M059J (cell line): ENCODE results near the gene CEP57L1. TPM values are rescaled to one million over a fixed set of nuclear protein-coding genes. Genes with fewer than 3 reads are reported as not detected.
"Not testable (repeated sequence)": the region's sequence is repeated elsewhere in the genome, so short reads cannot be mapped to it uniquely, and the experiment has no call there.

Experiments
- DNase-seq: peaks from one replicate; pipeline ENCODE4 v3.0.0-alpha.2; 2012; ENCODE audit warnings: low read depth
- total RNA-seq: library from RNA; depleted of rRNA; stranded (reverse); fragments of >200 nt; shearing (Covaris generic); gene quantifications from 2 replicates; pipeline ENCODE4 v1.2.3, GENCODE V29; 2014

The CEP57L1 gene
- total RNA-seq, 1 experiment from 2014 or later, result 51.3 TPM

DNA sequence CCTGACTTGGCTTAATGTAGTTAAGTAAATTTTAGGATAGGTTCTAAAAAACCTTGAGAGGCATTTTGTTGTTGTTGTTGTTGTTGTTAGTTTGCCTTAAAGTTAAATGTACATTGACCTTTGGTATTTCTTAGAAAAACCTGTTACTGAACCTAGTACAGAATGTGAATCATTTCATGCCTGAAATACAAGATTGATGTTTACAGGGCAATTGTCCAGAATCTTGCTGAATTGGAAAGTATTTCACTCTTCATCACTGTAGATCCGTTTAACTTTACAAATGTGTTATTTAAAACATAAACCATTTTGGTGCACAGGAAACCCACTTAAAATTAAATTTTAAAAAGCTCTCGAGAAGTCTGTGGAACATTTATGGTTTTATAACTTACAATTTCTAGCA is 75.0 kb downstream of the CEP57L1 start:
- peak; percentile 37 for DNase-seq

DNA sequence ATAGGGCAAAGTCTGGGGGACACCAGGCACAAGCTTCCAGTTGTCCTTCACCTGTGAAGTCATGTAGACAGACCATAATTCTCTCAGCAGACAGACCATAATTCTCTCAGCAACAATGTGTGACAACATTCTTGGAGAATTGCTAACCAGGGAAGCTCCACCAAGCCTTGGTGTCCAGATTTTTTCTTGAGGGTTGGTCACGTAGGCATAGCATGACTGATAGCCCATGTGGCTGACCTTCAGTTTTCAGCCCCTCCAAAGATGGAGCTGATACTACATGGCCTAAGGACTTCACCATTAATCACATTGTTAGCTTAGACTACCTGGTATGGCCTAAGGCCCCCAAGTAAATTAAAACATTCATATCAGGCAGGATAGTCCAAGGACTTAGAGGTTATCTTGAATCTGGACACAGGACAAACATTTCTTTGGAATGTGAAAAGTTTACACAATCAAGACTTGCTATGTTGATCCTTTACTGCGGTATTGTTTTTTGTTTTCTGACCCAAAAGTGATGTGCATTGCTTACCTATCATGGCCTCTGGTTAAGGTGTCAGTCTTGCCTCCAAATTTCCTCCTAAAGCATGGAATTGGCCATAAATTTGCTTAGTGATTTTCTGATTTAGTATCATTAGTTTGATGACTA is 76.9 kb downstream of the CEP57L1 start:
- peak; percentile 91 for DNase-seq

DNA sequence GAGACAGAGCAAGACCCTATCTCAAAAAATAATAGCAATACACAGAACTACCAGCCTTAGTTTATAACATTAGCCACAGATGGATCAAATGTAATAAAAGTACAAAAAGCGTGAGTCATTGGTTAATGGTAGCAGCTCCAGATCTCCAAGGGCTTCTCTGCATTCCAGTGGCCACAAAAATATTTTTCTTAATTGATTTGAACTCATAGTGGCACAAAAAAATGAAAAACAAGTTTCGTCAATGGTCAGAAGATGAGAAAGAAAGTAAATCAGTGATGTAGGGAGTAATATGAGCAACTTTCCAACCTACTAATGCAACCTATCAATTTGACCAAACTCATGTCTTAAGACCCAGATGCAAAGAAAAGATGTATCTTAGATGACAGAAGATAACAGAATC is 79.6 kb downstream of the CEP57L1 start:
- peak; percentile 94 for DNase-seq

DNA sequence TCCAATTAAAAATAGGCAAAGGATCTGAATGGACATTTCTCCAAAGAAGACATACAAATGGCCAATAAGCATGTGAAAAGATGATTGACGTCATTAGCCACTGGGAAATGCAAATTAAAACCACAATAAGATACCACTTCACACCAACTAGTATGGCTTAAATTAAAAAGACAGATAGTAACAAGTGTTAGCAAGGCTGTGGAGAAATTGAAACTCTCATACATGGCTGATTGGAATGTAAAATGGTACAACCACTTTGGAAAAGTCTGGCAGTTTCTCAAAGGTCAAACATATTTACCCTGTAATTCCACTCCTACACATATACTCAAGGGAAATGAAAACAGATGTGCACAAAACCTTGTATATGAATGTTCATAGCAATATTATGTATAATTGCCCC is 83.6 kb downstream of the CEP57L1 start:
- DNase-seq, result no peak

DNA sequence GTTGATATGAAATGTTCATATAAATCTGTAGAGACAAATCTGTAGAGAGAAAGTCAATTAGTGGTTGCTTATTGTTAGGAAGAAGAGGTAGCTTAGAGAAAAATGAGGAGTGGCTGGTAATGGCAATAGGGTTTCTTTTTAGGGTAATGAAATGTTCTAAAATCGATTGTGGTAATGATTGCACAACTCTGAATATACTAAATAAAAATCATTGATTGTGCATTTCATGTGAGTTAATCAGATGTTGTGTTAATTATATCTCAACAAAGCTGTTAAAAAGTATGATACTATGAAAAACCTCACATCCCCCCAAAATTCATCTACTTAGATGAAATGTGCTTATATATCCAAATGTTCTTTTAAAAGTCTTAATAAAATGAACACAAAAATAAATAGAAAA is 84.2 kb downstream of the CEP57L1 start:
- DNase-seq, result no peak

DNA sequence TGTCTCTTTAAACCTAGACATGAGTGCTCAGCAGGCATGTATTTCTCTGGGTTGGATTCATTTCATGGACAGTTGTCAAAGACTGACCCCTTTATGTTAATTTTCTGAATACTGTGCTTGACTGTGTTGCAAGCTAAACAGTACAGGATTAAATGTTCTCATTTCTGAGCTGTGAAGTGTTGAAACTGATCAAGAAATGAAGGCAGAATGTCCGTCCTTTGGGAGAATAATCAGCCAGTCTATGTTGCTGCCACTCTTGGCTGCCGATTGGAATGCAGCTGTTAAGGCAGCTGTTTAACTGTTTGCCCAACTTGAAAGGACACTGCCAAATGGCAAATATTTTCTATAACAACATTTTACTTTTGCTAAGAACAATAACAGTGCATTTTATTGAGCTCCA is 87.3 kb downstream of the CEP57L1 start:
- DNase-seq, result no peak

DNA sequence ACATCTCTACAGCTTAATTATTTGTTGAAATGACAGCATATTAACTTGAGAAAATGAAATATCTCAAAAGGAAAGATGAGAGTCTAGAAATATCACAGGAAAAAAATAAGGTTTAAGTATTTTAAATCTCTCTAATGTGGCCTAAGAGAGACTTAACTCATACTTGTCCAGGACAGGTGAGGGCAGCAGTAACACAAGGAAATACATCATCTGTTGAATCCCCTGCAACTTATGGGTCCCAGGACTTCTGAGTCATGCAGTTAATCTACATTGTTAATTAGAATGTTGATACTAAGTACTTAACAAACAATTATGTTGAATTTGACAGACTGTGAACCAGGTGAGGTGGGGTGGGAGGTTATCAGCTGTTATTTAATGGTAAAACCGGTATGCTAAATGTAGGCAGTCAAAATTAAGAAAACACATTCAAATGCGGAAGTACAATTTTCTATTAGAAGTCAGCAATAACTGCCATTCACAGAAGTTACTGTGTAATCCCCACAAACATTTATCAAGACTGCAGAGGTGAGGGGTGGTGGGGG is 87.9 kb downstream of the CEP57L1 start:
- DNase-seq, result peak; percentile 25

DNA sequence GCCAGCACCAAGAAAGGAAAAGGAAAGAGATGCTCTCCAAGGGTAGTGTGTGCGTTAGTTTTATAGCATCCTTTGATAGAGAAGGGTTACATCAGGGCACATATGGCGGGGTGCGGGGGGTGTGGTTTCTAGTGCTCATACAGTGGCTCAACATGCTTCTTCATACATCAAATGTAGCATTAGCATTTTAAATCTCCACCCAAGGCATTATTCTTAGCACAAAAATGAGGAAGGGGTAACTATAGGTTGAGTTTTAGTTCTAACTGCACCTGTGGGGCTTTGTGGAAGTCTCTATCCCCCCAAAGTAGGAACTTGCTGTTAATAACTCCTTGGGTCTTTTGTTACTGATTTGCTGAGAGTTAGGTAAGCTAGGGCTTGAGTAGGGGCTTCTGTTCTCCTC is 89.3 kb downstream of the CEP57L1 start:
- DNase-seq, result no peak

DNA sequence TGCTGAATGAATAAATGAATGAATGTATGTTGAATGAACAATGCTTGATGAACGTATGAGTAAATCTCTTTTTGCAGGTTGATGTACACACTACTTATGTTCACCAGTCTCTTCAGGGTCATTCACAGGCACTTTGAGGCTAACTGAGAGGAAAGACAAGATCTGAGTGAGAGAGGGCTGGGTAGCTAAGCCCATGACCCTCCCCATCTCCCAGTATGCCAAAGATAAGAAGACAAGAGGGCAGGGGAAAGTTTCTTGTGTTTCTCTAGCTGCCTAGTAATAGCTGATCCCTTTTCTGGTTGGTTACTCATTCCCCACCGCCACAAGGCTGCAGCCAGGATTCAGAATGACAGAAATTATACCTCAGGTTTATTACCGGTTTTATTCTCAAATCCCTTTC is 90.7 kb downstream of the CEP57L1 start:
- no peak for DNase-seq

DNA sequence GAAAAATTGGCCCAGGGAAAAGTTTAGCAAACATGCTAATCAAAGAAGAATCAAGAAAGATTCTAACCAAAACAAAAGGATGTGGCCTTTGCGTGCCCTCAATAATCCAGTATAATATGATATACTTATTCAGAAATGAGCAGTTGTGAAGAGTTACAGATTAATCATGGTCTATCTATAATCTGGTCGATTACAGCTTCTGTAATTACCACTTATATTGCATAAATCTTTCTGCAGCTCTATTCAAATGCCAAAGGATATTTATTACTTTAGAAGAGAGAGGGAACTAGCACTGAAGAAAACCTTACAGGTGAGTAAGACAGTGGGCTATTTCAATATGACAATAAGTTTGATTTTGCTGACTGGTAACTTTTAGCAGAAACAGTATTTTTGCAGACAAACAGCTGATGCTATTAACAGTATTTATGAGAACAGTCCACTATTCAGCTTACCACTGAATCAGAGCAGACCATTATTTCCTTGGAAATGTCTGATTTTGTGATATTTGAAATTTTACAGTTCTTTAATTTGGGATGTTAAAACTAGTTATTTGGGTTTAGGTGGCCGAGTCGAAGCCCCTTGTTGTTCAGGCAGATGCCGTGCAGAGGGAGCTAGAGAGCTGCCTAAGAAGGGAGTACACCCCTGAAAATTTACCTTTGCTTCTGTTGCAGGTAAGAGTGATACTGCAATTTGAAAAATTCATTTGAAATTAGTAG is 92.2 kb downstream of the CEP57L1 start:
- DNase-seq, result peak; percentile 46

DNA sequence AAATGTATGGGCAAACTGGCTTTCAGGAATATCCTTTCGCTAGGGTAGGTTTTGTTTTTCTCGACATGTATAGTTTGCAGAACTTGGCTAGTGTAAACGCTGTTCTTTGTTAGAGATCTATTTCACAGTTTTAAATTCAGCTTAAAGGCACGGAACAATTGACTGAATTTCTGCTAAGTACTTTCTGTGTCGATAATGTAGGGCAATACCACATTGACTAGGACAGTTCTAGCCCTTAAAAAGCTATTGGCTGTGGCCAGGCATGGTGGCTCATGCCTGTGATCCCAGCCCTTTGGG is 92.8 kb downstream of the CEP57L1 start:
- DNase-seq, result no peak

DNA sequence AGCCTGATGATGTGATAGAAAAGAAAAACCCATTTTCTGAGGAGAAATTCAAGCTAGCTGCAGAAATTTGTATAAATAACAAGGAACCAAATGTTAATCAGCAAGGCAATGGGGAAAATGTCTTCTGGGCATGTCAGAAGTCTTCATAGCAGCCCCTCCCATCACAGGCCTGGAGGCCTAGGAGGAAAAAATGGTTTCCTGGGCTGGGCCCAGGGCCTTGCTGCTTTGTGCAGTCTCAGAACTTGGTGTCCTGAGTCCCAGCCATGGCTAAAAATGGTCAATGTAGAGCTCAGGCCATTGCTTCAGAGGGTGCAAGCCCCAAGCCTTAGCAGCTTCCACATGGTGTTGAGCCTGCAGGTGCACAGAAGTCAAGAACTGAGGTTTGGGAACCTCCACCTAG is 96.1 kb downstream of the CEP57L1 start:
- not testable (repeated sequence) for DNase-seq

DNA sequence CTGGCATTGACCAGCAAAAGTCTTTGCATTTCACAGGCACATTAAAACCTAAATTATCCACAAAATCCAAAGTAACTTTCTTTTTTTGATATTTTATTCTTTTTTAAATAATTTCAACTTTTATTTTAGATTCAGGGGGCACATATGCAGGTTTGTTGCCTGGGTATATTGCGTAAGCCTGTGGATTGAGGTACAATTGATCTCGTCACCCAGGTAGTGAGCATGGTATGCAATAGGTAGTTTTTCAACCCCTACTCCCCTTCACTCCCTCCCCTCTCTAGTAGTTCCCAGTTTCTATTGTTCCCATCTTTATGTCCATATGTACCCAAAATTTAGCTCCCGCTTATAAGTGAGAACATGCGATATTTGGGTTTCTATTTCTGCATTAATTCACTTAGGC is 97.6 kb downstream of the CEP57L1 start:
- DNase-seq, result no peak

DNA sequence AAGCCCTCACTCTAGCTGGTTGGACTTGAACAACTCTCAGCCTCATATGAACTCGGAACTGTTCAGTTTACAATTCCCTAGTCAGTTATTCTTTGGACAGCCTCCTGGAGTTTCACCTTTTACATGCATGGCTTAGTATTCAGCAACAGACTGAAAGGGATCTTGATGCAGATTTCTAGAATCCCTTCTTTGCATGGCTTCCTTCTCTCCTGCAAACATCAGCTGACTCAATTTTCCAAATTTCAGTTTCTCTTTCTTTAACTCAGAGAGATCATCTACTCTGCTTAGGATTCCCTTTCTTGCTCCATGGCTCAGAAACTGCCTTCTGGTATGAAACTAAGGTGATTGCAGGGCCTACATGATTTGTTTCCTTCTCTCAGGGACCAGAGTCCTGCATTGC is 99.6 kb downstream of the CEP57L1 start:
- no peak for DNase-seq

DNA sequence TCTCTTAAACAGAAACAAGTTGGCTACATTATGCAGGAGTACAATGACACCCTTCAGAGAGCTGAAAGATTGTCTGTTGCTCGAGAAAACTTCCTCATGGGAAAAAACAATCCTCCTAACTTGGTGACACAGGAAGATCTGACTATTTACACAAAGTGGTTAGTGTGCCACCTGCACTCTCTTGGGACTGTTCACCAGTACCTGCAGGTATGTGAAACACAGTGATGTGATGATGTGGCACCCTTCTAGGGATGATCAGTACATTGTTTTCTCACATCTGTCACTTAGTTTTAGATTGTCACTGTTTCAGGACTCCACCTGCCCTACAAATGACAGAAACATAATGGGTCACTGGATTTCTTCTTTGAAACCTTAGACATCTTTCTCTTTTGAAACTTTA is 101.8 kb downstream of the CEP57L1 start:
- DNase-seq, result no peak

DNA sequence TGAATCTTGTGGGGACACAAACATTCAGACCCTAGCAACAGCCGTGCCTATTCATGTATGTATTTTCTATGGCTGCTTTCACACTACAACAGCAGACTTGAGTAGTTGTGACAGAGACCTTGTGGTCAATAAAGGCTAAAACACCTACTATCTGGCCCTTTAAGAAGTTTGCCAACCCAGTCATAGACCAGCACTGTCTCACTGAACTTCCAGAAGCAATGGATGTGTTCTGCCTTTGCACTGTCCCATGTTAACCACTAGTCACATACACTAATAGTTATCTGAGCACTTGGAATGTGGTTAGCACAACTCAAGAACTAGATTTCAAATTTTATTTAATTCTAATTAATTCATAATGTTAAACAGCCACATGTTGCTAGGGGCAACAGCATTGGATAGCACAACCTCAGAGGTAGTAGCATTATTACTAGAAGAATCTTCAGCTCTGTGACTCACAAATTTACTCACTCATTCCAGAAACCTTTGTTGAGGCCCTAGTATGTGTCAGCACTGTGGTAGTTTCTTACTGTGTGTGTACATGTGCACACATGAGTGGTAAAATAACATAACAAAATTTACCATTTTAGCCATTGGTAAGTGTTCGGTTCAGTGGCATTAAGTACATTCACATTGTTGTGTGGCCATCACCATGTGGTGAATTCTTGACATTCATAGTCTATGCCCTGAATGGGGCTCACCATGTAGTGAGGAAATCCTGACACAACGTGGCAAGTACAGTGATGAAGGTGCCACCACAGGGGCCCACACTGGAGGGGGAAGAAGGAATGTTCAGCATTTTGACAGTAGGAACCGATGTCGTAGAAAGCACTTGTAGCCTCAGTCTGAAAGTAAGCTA is 107.3 kb downstream of the CEP57L1 start:
- DNase-seq, result peak; percentile 53

DNA sequence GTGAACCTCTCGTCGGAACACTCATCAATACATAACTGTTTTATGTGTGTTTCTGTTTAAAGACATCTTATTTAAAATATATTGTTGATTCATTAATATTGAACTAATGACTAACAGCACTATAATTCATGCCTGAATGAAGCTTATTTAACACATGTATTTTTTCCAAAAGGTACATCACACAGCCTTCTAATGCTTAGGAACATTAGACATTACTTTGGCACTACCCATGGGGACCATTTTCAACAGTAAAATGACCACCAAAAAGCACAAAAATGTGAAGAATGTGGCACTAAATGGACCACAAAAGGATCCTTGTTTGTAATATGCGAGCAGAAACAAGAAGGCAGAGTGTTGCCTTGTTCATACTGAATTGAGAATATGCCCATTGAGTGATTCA is 109.2 kb downstream of the CEP57L1 start:
- peak; percentile 12 for DNase-seq

DNA sequence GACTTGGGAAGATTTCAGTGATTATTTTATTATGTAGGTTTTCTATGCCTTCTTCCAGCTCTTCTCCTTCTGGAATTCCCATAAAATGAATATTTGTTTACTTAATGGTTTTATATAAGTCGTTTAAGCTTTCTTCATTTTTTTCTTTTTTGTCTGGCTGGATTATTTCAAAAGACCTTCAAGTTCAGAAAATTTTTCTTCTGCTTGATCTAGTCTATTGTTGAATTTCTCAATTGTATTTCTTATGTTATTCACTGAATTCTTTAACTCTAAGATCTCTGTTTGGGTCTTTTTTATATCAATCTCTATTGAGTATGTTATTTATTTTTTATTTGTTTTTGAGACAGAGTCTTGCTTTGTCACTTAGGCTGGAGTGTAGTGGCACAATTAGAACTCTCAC is 117.4 kb downstream of the CEP57L1 start:
- DNase-seq, result no peak
